ENCODE measurements around the gene RPL7A. TPM values are rescaled to one million over a fixed set of nuclear protein-coding genes. Genes with fewer than 3 reads are reported as not detected.
"Not testable (repeated sequence)": the region's sequence is repeated elsewhere in the genome, so short reads cannot be mapped to it uniquely, and the experiment has no call there.

Gene RPL7A
- total RNA-seq, 8 experiments from 2014 or later = 2,000 to 3,318 (median 3,013) TPM

GRCh38 chr9:133368249-133368881 lies 20.3 kb downstream of the RPL7A start:
- in situ Hi-C loops (cut with MboI; ENCODE audit: low pct_unique_long_range_greater_than_20kb in 2 of 9, low sequenced_read_pairs in 9 of 9, unreplicated experiment in 9 of 9) = loop anchor here in 1 of 9 experiments (10.0 kb wide), 1 partner anchor 116 kb away; no protein-coding TSS in a partner anchor
- Histone ChIP-seq H3K27ac (no peak overlapping the region), H3K4me3 (no peak overlapping the region), H3K4me1 (replicated peaks in 1 of 2) (peaks cover 0 to 2% of the 10 kb centered on the region in 2 donors)
- 68 to 100% (median 93%) methylated on average over 1 to 13 of the region's 18 CpGs; no CpG with 5 or more reads in 4 of the 10 experiments for WGBS, 10 experiments
- ATAC-seq (replicated peaks in 6 of 8) = peak in 4 of 8 experiments; percentile 8 to 56 (median 22)

- Histone ChIP-seq H3K4me3 (no peak overlapping the region), H3K27ac (no peak overlapping the region), H3K4me1 (replicated peaks in 1 of 2) (peaks cover 5 to 8% of the 10 kb centered on the region in 2 donors)
- in situ Hi-C loops (cut with MboI; ENCODE audit: low pct_unique_long_range_greater_than_20kb in 2 of 9, low sequenced_read_pairs in 9 of 9, unreplicated experiment in 9 of 9) = loop anchor here in 1 of 9 experiments (10.0 kb wide), 1 partner anchor 115 kb away; no protein-coding TSS in a partner anchor
- WGBS, 10 experiments = 60 to 100% (median 95%) methylated on average over 1 to 4 of the region's 6 CpGs; no CpG with 5 or more reads in 4 of the 10 experiments
- ATAC-seq (replicated peaks in 6 of 8) = no peak
Observed at GRCh38 chr9:133369422-133369821, 21.4 kb downstream of the RPL7A start.

- H3K27ac ChIP-seq = no peak overlapping the region
- H3K4me1 ChIP-seq (replicated peaks in 1 of 2) = peaks cover 9 to 11% of the 10 kb centered on the region in 2 donors
- H3K4me3 ChIP-seq = no peak overlapping the region
- ATAC-seq (replicated peaks in 6 of 8) = no peak
- WGBS, 10 experiments = 90 to 100% (median 100%) methylated on average over 1 to 6 of the region's 7 CpGs; no CpG with 5 or more reads in 1 of the 10 experiments
- in situ Hi-C loops (cut with MboI; ENCODE audit: low pct_unique_long_range_greater_than_20kb in 2 of 9, low sequenced_read_pairs in 9 of 9, unreplicated experiment in 9 of 9) = loop anchor here in 1 of 9 experiments (10.0 kb wide), 1 partner anchor 115 kb away; no protein-coding TSS in a partner anchor
Observed at GRCh38 chr9:133369933-133370332, 21.9 kb downstream of the RPL7A start.

DNA sequence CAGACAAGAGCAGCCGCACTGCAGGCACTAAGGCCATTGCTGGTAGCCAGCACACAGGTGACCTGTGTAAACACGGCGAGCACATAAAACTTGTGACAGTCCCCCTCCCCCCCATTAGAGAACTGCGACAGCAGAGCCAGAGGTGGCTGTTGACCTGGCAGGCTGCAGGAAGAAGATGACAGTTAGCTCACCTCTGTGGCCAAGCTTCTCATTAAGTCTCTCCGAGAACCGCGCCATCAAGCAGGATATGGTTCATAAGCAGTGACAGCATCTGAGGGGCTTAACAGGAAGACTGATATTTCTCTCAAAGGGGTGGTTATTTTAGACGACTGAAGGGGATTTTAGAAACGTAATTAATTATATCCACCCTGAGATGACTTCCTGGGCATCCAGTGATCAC lies 22.7 kb downstream of the RPL7A start:
- in situ Hi-C loops (cut with MboI; ENCODE audit: low pct_unique_long_range_greater_than_20kb in 2 of 9, low sequenced_read_pairs in 9 of 9, unreplicated experiment in 9 of 9) = no loop called here
- Histone ChIP-seq H3K27ac (no peak overlapping the region), H3K4me1 (replicated peaks in 1 of 2) (peaks cover 9 to 11% of the 10 kb centered on the region in 2 donors), H3K4me3 (no peak overlapping the region)
- WGBS, 10 experiments = 60 to 100% (median 84%) methylated on average over 1 to 5 of the region's 9 CpGs; no CpG with 5 or more reads in 3 of the 10 experiments
- ATAC-seq (replicated peaks in 6 of 8) = no peak

DNA sequence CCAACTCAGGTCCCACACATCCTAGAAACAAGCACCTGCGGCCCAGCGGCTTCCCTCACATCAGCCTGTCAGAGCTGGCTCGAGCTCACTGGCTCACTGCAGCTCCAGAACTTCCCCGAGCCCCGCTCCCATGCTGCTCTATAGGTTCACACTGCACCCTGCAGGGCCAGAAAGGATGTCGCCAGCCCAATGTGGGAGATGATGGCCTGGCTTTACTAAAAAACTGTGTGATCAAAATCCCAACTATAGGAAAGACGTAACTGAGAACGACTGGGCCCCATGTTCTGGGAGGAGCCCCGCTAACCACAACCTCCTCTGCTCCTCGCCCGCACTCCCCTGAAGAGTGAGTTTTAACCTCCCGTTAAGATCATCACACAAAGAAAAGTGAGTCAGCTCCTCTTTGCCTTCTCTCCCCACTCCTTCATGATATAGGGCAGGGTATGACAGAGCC lies 23.3 kb downstream of the RPL7A start:
- 61 to 94% (median 80%) methylated on average over 1 to 5 of the region's 12 CpGs; no CpG with 5 or more reads in 5 of the 10 experiments for WGBS, 10 experiments
- peaks cover 9 to 11% of the 10 kb centered on the region in 2 donors for H3K4me1 ChIP-seq (replicated peaks in 1 of 2)
- in situ Hi-C loops (cut with MboI; ENCODE audit: low pct_unique_long_range_greater_than_20kb in 2 of 9, low sequenced_read_pairs in 9 of 9, unreplicated experiment in 9 of 9) = no loop called here
- no peak for ATAC-seq (replicated peaks in 6 of 8)
- no peak overlapping the region for H3K4me3 ChIP-seq
- H3K27ac ChIP-seq = no peak overlapping the region

GRCh38 chr9:133372144-133372543 lies 24.1 kb downstream of the RPL7A start:
- peaks cover 9 to 15% of the 10 kb centered on the region in 2 donors for H3K4me1 ChIP-seq (replicated peaks in 1 of 2)
- in situ Hi-C loops (cut with MboI; ENCODE audit: low pct_unique_long_range_greater_than_20kb in 2 of 9, low sequenced_read_pairs in 9 of 9, unreplicated experiment in 9 of 9) = no loop called here
- WGBS, 10 experiments = 6 to 97% (median 83%) methylated on average over 2 to 5 of the region's 7 CpGs; no CpG with 5 or more reads in 6 of the 10 experiments
- H3K27ac ChIP-seq = no peak overlapping the region
- no peak for ATAC-seq (replicated peaks in 6 of 8)
- no peak overlapping the region for H3K4me3 ChIP-seq

DNA sequence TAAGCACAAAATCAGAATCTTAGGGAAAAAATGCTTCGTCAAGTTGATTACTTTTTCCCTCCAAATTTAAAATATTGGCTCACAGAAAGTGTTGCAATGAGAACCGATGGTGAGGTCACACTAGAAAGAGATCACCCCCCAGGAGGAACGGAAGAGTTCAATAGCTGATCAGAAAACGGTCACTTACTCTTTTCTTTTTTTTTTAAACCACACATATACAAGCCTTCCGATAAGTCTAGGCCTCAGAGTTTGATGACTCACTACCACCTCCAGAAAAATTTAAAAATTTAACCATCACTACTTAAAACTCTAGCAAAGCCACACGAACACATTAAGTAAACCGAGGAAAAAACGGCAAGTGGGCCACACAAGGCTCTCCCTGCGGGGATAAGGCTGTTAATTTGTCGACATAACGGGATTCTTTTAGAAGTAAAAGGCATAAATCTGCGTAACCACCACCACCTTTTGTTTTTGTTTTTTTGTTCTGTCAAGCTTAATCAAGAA lies 26.6 kb downstream of the RPL7A start:
- peaks cover 9 to 13% of the 10 kb centered on the region in 2 donors for H3K4me1 ChIP-seq (replicated peaks in 1 of 2)
- H3K27ac ChIP-seq = peak overlapping the region; percentile 94 to 99
- peak overlapping the region; percentile 79 to 96 (median 86) for H3K4me3 ChIP-seq
- WGBS, 10 experiments = 1 to 58% (median 20%) methylated on average over 3 to 11 of the region's 12 CpGs
- ATAC-seq (replicated peaks in 6 of 8) = peak in 1 of 8 experiments; percentile 5
- in situ Hi-C loops (cut with MboI; ENCODE audit: low pct_unique_long_range_greater_than_20kb in 2 of 9, low sequenced_read_pairs in 9 of 9, unreplicated experiment in 9 of 9) = no loop called here

GRCh38 chr9:133375116-133375723 lies 27.2 kb downstream of the RPL7A start:
- H3K4me1 ChIP-seq (replicated peaks in 1 of 2) = peaks cover 9 to 13% of the 10 kb centered on the region in 2 donors
- ATAC-seq (replicated peaks in 6 of 8) = peak in 6 of 8 experiments; percentile 0 to 19 (median 0)
- H3K27ac ChIP-seq = peak overlapping the region; percentile 94 to 99
- H3K4me3 ChIP-seq = peak overlapping the region; percentile 79 to 96 (median 86)
- in situ Hi-C loops (cut with MboI; ENCODE audit: low pct_unique_long_range_greater_than_20kb in 2 of 9, low sequenced_read_pairs in 9 of 9, unreplicated experiment in 9 of 9) = no loop called here
- 0 to 8% (median 3%) methylated on average over 1 to 4 of the region's 39 CpGs; no CpG with 5 or more reads in 6 of the 10 experiments for WGBS, 10 experiments

DNA sequence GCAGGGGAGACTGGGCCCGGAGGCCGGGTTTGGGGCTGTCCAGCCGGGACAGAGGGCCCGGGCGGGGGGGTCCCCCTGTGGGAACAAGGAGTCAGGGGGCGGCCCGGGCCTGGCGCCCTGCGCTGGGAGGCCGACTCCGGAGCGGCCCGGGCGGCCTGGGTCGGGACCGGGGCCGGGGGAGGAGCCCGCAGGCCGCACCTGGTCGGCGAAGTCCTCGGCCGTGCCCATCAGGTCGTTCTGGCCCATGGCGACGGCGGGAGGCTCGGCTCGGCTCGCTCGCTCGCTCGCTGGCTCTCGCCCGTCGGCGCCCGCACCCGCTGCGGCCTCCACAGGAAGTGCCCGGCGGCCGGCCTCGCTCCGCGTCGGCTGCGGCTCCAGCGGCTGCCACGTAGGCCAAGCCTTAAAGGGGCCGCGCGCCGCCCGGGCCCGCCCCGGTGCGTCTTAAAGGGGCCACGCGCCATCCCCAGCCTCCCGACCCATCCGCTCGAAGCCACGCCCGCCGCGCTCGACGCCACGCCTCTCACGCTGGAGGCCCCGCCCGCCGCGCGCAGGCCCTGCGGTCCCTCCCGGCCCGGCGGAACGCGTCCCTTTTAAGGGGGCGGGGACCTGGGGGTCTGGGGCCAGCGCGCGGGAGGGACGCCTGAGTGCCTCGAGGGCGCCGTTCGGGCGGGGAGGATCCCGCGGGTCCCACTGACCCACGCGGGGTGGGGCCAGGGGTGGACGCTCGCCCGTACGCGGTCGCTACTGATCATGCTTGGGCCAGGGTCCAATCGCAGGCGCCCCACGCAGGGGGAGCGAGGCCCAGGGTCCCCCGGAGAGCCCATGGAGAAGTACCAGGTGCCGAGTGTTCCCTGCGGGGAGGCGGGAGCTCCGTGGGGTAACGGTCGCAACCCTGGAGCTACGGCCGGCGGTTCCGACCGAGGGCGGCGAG lies 28.0 kb downstream of the RPL7A start, which contains the start of the genes STKLD1 and SURF4:
Gene STKLD1 (plus strand): TSS at position 643 of the 931 bp plus-strand sequence. CDS start 108 bp downstream, at position 751.
Gene SURF4 (minus strand): TSS at position 337 of the 931 bp plus-strand sequence. CDS start 91 bp downstream, at position 246.
- Histone ChIP-seq H3K4me3 (peak within 1 kb of the TSS; percentile 79 to 96 (median 86)), H3K27ac (peak within 1 kb of the TSS; percentile 94 to 99), H3K4me1 (replicated peaks in 1 of 2) (peaks cover 9 to 13% of the 10 kb centered on the region in 2 donors)
- in situ Hi-C loops (cut with MboI; ENCODE audit: low pct_unique_long_range_greater_than_20kb in 2 of 9, low sequenced_read_pairs in 9 of 9, unreplicated experiment in 9 of 9) = no loop called here
- WGBS, 10 experiments = no CpG with 5 or more reads among the region's 120 CpGs
- ATAC-seq (replicated peaks in 6 of 8) = peak; percentile 85 to 95 (median 92)

DNA sequence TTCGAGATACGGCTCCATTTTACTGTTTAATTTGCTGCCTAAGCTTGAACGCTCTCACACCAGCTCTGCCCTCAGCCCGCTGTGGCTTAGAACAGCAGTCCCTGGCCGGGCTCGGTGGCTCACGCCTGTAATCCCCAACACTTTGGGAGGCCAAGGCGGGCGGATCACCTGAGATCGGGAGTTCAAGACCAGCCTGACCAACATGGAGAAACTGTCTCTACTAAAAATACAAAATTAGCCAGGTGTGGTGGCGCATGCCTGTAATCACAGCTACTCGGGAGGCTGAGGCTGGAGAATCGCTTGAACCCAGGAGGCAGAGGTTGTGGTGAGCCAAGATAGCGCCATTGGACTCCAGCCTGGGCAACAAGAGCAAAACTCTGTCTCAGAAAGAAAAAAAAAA lies 29.3 kb downstream of the RPL7A start:
- H3K27ac ChIP-seq; ATAC-seq (replicated peaks in 6 of 8); in situ Hi-C loops (cut with MboI; ENCODE audit: low pct_unique_long_range_greater_than_20kb in 2 of 9, low sequenced_read_pairs in 9 of 9, unreplicated experiment in 9 of 9); H3K4me3 ChIP-seq: not testable (repeated sequence)
- 0 to 98% (median 70%) methylated on average over 1 to 11 of the region's 14 CpGs; no CpG with 5 or more reads in 2 of the 10 experiments for WGBS, 10 experiments
- peaks cover 9 to 13% of the 10 kb centered on the region in 2 donors for H3K4me1 ChIP-seq (replicated peaks in 1 of 2)

GRCh38 chr9:133377721-133378216 lies 29.8 kb downstream of the RPL7A start:
- in situ Hi-C loops (cut with MboI; ENCODE audit: low pct_unique_long_range_greater_than_20kb in 2 of 9, low sequenced_read_pairs in 9 of 9, unreplicated experiment in 9 of 9) = no loop called here
- Histone ChIP-seq H3K27ac (no peak overlapping the region), H3K4me3 (no peak overlapping the region), H3K4me1 (replicated peaks in 1 of 2) (peaks cover 9 to 13% of the 10 kb centered on the region in 2 donors)
- 0 to 100% (median 54%) methylated on average over 1 to 4 of the region's 6 CpGs; no CpG with 5 or more reads in 2 of the 10 experiments for WGBS, 10 experiments
- peak in 1 of 8 experiments; percentile 2 for ATAC-seq (replicated peaks in 6 of 8)
